H9 (cell line): ENCODE data around the gene HNMT. TPM values are rescaled to one million over a fixed set of nuclear protein-coding genes. Genes with fewer than 3 reads are reported as not detected.

ENCODE experiments used
- DNase-seq: peaks from one replicate; pipeline ENCODE4 v3.0.0-alpha.2; 2017
- H2AFZ ChIP-seq: one replicate; pipeline ENCODE4 v1.6.1; 2013; ENCODE audit warnings: mild to moderate bottlenecking, low read length, control low read depth, moderate library complexity
- H2AK5ac ChIP-seq: 2 replicates; pipeline ENCODE4 v1.6.1; 2013; ENCODE audit warnings: low read length, control low read depth, mixed read lengths; ENCODE audit not compliant: insufficient read length
- H2BK120ac ChIP-seq: one replicate; pipeline ENCODE4 v1.6.1; 2013; ENCODE audit warnings: low read depth, mild to moderate bottlenecking, low read length, control low read depth, inconsistent platforms; ENCODE audit not compliant: poor library complexity, severe bottlenecking
- H2BK12ac ChIP-seq: 2 replicates; pipeline ENCODE4 v1.6.1; 2013; ENCODE audit warnings: low read length, control low read depth, mixed read lengths, low read depth; ENCODE audit not compliant: insufficient read length
- H2BK15ac ChIP-seq: 2 replicates; pipeline ENCODE4 v1.6.1; 2013; ENCODE audit warnings: low read depth, low read length, control low read depth
- H2BK20ac ChIP-seq: one replicate; pipeline ENCODE4 v1.6.1; 2013; ENCODE audit warnings: low read depth, mild to moderate bottlenecking, low read length, control low read depth, inconsistent platforms; ENCODE audit not compliant: poor library complexity, severe bottlenecking
- H2BK5ac ChIP-seq: 2 replicates; pipeline ENCODE4 v1.6.1; 2013; ENCODE audit warnings: low read length, control low read depth, mixed read lengths; ENCODE audit not compliant: insufficient read length
- H3K14ac ChIP-seq: 2 replicates; pipeline ENCODE4 v1.6.1; 2013; ENCODE audit warnings: low read length, control low read depth; ENCODE audit not compliant: insufficient read depth
- H3K18ac ChIP-seq: 2 replicates; pipeline ENCODE4 v1.6.1; 2013; ENCODE audit warnings: low read depth, mild to moderate bottlenecking, mixed read lengths, low read length, control low read depth; ENCODE audit not compliant: insufficient read length
- H3K23ac ChIP-seq: 2 replicates; pipeline ENCODE4 v1.6.1; 2013; ENCODE audit warnings: low read length, control low read depth, mixed read lengths, low read depth; ENCODE audit not compliant: insufficient read length
- H3K23me2 ChIP-seq: 2 replicates; pipeline ENCODE4 v1.6.1; 2013; ENCODE audit warnings: low read depth, mild to moderate bottlenecking, mixed read lengths, low read length, control low read depth; ENCODE audit not compliant: insufficient read length, poor library complexity, severe bottlenecking
- H3K27ac ChIP-seq: 2 replicates; pipeline ENCODE4 v1.5.1; 2013; ENCODE audit warnings: low read length, control low read depth, mixed read lengths, low read depth; ENCODE audit not compliant: insufficient read length
- H3K27me3 ChIP-seq: 2 replicates; pipeline ENCODE4 v1.6.1; 2013; ENCODE audit warnings: low read length, control low read depth, inconsistent platforms; ENCODE audit not compliant: insufficient read depth
- H3K4ac ChIP-seq: 2 replicates; pipeline ENCODE4 v1.6.1; 2013; ENCODE audit warnings: low read depth, mild to moderate bottlenecking, control low read depth, inconsistent platforms, low read length, moderate library complexity
- H3K4me1 ChIP-seq: 2 replicates; pipeline ENCODE4 v1.6.1; 2013; ENCODE audit warnings: low read length, control low read depth, inconsistent platforms; ENCODE audit not compliant: insufficient read depth
- H3K4me2 ChIP-seq: 2 replicates; pipeline ENCODE4 v1.6.1; 2013; ENCODE audit warnings: low read length, control low read depth, mixed read lengths; ENCODE audit not compliant: insufficient read length, insufficient read depth
- H3K56ac ChIP-seq: 2 replicates; pipeline ENCODE4 v1.6.1; 2013; ENCODE audit warnings: low read depth, mild to moderate bottlenecking, mixed read lengths, low read length, control low read depth; ENCODE audit not compliant: insufficient read length
- H3K79me1 ChIP-seq: 2 replicates; pipeline ENCODE4 v1.6.1; 2013; ENCODE audit warnings: low read depth, mild to moderate bottlenecking, moderate library complexity, low read length, control low read depth, inconsistent platforms; ENCODE audit not compliant: insufficient read depth, poor library complexity, severe bottlenecking
- H3K79me2 ChIP-seq: 2 replicates; pipeline ENCODE4 v1.6.1; 2013; ENCODE audit warnings: low read length, control low read depth, inconsistent platforms; ENCODE audit not compliant: insufficient read depth
- H3K9ac ChIP-seq: 2 replicates; pipeline ENCODE4 v1.6.1; 2013; ENCODE audit warnings: low read length, control low read depth, mixed read lengths; ENCODE audit not compliant: insufficient read length; ENCODE audit errors: extremely low read depth
- H3K9me3 ChIP-seq: one replicate; pipeline ENCODE4 v1.6.1; 2013; ENCODE audit warnings: low read depth, low read length, inconsistent platforms; ENCODE audit not compliant: control insufficient read depth
- H3T11ph ChIP-seq: one replicate; pipeline ENCODE4 v1.6.1; 2013; ENCODE audit warnings: mild to moderate bottlenecking, low read length, control low read depth, inconsistent platforms
- H4K20me1 ChIP-seq: one replicate; pipeline ENCODE4 v1.6.1; 2013; ENCODE audit not compliant: control insufficient read depth, insufficient read length, insufficient read depth
- H4K5ac ChIP-seq: 2 replicates; pipeline ENCODE4 v1.6.1; 2013; ENCODE audit warnings: low read depth, mild to moderate bottlenecking, mixed read lengths, low read length, control low read depth; ENCODE audit not compliant: insufficient read length
- H4K8ac ChIP-seq: replicated peaks from 2 replicates; pipeline ENCODE4 v1.6.1; 2013; ENCODE audit warnings: low read length, control low read depth, mixed read lengths, low read depth; ENCODE audit not compliant: insufficient read length
- H4K91ac ChIP-seq: 2 replicates; pipeline ENCODE4 v1.6.1; 2013; ENCODE audit warnings: low read depth, mild to moderate bottlenecking, moderate library complexity, mixed read lengths, low read length, control low read depth; ENCODE audit not compliant: insufficient read length
- H3K27ac Mint-ChIP-seq, 3 experiments: 2 replicates in 2 of 3; 3 replicates in 1 of 3; pipeline ENCODE4 v1.8.0; 2020 to 2021; ENCODE audit warnings: mixed read lengths in 3 of 3, mild to moderate bottlenecking in 1 of 3, moderate library complexity in 1 of 3
- H3K27me3 Mint-ChIP-seq: 2 replicates; pipeline ENCODE4 v1.8.0; 2021; ENCODE audit warnings: low read depth, mild to moderate bottlenecking, moderate library complexity, mixed read lengths
- H3K36me3 Mint-ChIP-seq, 3 experiments: 2 replicates in 2 of 3; 3 replicates in 1 of 3; pipeline ENCODE4 v1.8.0; 2020 to 2021; ENCODE audit warnings: low read depth in 3 of 3, mixed read lengths in 3 of 3; ENCODE audit not compliant: insufficient read depth in 1 of 3
- H3K4me1 Mint-ChIP-seq, 2 experiments: 2 replicates each; pipeline ENCODE4 v1.8.0; 2020; ENCODE audit warnings: mixed read lengths in 2 of 2
- H3K4me3 Mint-ChIP-seq, 2 experiments: 2 replicates in 1 of 2; 3 replicates in 1 of 2; pipeline ENCODE4 v1.8.0; 2020 to 2021; ENCODE audit warnings: mild to moderate bottlenecking in 2 of 2, mixed read lengths in 2 of 2, moderate library complexity in 1 of 2
- H3K9me3 Mint-ChIP-seq, 2 experiments: 2 replicates in 1 of 2; 3 replicates in 1 of 2; pipeline ENCODE4 v1.8.0; 2020; ENCODE audit warnings: mild to moderate bottlenecking in 2 of 2, mixed read lengths in 2 of 2, moderate library complexity in 1 of 2
- CTCF ChIP-seq: fragments of 200-600 bp; sonication (generic); conservative IDR thresholded peaks from 3 replicates; pipeline ENCODE4 v1.8.0; 2021; ENCODE audit warnings: antibody characterized with exemption, mild to moderate bottlenecking
- WGBS: extraction: QIAGEN DNeasy Blood & Tissue Kit; methylation state at CpG from one replicate; pipeline ENCODE4 v1.1.7; 2013; ENCODE audit warnings: missing lambda C conversion rate, low lambda C conversion rate, mixed read lengths; ENCODE audit not compliant: insufficient read length; ENCODE audit errors: extremely low coverage; 5-methylcytosine and 5-hydroxymethylcytosine counted together
- total RNA-seq: library from RNA; stranded (reverse); gene quantifications from 2 replicates; pipeline ENCODE4 v1.2.1, GENCODE V29; 2021

The HNMT gene
- total RNA-seq, 1 experiment from 2014 or later = 1.3 TPM

- no peak overlapping the region for H3K23ac ChIP-seq
- no peaks in the 10 kb centered on the region for H3K27me3 Mint-ChIP-seq
- no peak overlapping the region for H3K9ac ChIP-seq
- no peak overlapping the region for H2BK5ac ChIP-seq
- H3K56ac ChIP-seq = no peak overlapping the region
- H4K5ac ChIP-seq = no peak overlapping the region
- no peak overlapping the region for H2BK120ac ChIP-seq
- H3K18ac ChIP-seq = no peak overlapping the region
- H3K9me3 ChIP-seq = no peaks in the 10 kb centered on the region
- H3K79me1 ChIP-seq = no peaks in the 10 kb centered on the region
- H3K14ac ChIP-seq = no peak overlapping the region
- H3K4me1 Mint-ChIP-seq = peaks cover 4 to 5% of the 10 kb centered on the region in 2 experiments; a peak in 3 of 4 replicates
- no peak overlapping the region for H2BK15ac ChIP-seq
- H3K79me2 ChIP-seq = no peaks in the 10 kb centered on the region
- no peak overlapping the region for H3K4me2 ChIP-seq
- no peak overlapping the region for H3K4ac ChIP-seq
- H3K4me1 ChIP-seq = no peaks in the 10 kb centered on the region; the same call in 1 of the 2 replicates
- no peak overlapping the region for H3K27ac Mint-ChIP-seq
- H3K9me3 Mint-ChIP-seq = no peaks in the 10 kb centered on the region
- H2AK5ac ChIP-seq = no peak overlapping the region
- no peak overlapping the region for H3K4me3 Mint-ChIP-seq
- DNase-seq = no peak
- no peaks in the 10 kb centered on the region for H4K20me1 ChIP-seq
- no peak overlapping the region for H3T11ph ChIP-seq
- H2BK12ac ChIP-seq = no peak overlapping the region
- H2BK20ac ChIP-seq = no peak overlapping the region
- H3K27me3 ChIP-seq = no peaks in the 10 kb centered on the region
- no peak overlapping the region for H4K8ac ChIP-seq
- no peak overlapping the region for H3K27ac ChIP-seq
- no peak overlapping the region for H2AFZ ChIP-seq
- no peaks in the 10 kb centered on the region for H3K23me2 ChIP-seq
- no peaks in the 10 kb centered on the region for H3K36me3 Mint-ChIP-seq
- TF ChIP-seq CTCF = no peak
- WGBS = no CpG with 5 or more reads among the region's 6 CpGs
- H4K91ac ChIP-seq = no peak overlapping the region
Measured at GRCh38 chr2:138026111-138027020, 62.1 kb downstream of the HNMT start.
